HG03378 (cell line): ENCODE results near the gene SVIL.
"Not testable (repeated sequence)": the region's sequence is repeated elsewhere in the genome, so short reads cannot be mapped to it uniquely, and the experiment has no call there.

Experiments
- ATAC-seq: cut with Tn5 transposase; IDR thresholded peaks from one replicate; pipeline ENCODE4 v1.9.1; 2021; ENCODE audit warnings: mild to moderate bottlenecking, moderate library complexity; ENCODE audit not compliant: unreplicated experiment

Gene SVIL

DNA sequence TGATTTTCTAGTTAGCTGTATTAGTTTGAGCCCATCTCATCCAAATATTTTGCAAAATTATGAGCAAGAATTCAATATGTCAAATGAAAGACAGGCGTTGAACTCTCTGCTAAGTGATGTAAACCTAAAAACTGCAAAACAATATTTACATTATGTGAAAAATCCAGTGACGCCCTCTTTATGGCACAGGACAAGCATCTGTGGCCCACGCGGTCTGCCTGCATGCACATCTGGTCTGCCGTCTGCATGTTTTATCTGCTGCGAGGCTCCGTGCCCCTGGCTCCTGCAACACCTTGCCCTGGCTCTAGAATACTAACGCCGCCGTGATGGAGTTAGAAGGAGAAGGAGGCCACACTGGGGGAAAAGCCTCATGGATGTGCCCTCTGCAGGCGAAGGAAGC lies 142.0 kb downstream of the SVIL start:
- ATAC-seq, result no peak

DNA sequence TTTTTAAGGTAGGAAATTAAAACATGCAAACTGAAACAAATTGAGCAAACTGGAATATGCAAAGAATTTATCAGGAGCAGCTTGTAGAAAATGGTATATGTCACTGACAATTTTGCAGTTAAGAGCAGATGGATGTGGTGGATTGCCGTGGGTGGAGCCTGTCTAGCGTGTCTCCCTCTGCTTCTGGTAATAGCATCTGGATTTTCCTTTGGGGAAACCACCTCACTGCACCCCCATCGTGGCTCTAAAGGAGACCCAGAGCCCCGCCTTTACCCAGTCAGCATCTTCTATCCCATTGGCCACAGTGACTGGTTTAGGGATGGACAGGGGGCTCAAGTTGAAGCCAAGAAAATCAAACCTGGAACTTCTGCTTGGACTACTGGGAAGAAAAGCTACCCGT lies 142.9 kb downstream of the SVIL start:
- ATAC-seq, result no peak

GRCh38 chr10:29490781-29491280 lies 143.9 kb downstream of the SVIL start:
- ATAC-seq, result not testable (repeated sequence)

DNA sequence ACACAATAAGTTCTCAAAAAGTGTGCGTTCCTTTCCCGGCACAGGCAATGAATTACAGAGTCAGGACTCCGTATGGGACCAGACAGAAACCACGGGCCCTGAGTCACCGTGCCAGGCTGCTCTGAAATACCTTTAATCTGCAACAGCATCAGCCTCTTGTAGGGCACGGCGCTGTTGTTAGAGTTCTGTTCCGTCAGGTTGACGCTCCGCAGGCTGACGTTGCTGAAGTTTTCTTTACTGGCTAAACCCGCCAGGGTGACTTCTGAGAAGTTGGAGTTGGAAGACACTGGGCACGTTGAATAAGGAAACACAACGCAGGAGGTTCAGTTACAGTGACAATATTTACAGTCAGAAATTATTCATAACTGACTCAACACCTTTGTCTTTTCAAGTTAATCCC lies 146.3 kb downstream of the SVIL start:
- ATAC-seq, result not testable (repeated sequence)

DNA sequence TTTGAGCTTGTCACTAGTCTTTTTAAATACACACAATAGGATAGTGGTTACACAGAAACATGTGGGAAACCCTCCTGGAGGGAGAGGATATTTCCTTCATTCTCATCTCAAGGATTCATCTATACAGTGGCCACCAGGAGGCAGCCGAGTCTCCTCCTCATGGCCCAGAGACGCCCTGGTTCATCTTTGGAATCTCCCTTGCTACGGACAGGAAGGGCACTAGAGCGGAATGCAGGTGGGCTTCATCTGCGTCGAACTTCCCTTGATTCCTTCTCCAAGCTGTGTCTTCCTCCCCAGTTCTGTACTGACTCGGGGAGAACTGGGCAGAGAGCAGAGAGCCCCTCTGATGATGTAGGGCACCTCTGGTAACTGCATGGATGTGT lies 146.9 kb downstream of the SVIL start:
- not testable (repeated sequence) for ATAC-seq

DNA sequence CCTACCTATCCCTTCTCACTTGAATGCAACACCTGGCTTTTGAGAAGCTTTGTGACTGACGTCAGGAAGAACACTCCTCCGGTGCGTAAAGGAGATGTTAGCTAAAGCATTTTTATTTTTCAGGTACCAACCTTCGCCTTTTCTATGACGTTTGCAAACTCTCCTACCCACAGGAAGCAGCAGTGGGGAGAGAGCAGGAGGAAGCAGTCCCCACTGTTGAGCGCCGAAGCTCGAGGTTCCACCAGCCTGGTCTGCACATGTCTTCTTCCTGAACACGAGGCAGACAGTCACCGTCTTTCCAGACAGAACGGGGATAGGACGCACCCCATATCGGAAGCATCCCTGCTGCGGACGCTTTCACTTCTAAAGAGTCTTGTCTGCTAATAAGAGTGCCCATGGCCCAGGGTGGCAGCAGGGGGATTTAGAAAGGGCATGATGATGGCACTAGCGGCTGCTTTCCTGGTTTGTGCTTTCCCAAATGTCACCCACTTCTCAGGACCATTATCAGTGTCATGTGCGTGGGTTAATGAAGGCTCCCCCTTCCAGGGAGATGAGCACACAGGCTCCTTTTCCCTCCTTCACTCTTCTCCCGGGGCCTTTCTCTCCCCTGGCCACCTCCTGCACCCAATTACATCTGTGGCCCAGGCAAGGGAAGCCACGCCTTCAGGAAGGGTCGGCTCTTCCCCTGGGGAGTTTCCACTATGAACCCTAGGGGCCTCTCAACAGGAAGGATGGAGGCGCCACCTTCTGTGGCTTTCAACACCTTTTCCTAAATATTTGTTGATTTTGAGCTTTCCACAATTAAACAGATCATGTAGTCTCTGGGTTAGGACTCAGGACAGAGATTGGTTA lies 147.5 kb downstream of the SVIL start:
- ATAC-seq, result not testable (repeated sequence)

- peak; percentile 68 for ATAC-seq
These were observed 148.3 kb downstream of the SVIL start for GRCh38 chr10:29486433-29486832.

GRCh38 chr10:29484677-29485076 lies 150.1 kb downstream of the SVIL start:
- ATAC-seq, result not testable (repeated sequence)

GRCh38 chr10:29482591-29483431 lies 152.0 kb downstream of the SVIL start:
- no peak for ATAC-seq

GRCh38 chr10:29481906-29482440 lies 152.8 kb downstream of the SVIL start:
- no peak for ATAC-seq

DNA sequence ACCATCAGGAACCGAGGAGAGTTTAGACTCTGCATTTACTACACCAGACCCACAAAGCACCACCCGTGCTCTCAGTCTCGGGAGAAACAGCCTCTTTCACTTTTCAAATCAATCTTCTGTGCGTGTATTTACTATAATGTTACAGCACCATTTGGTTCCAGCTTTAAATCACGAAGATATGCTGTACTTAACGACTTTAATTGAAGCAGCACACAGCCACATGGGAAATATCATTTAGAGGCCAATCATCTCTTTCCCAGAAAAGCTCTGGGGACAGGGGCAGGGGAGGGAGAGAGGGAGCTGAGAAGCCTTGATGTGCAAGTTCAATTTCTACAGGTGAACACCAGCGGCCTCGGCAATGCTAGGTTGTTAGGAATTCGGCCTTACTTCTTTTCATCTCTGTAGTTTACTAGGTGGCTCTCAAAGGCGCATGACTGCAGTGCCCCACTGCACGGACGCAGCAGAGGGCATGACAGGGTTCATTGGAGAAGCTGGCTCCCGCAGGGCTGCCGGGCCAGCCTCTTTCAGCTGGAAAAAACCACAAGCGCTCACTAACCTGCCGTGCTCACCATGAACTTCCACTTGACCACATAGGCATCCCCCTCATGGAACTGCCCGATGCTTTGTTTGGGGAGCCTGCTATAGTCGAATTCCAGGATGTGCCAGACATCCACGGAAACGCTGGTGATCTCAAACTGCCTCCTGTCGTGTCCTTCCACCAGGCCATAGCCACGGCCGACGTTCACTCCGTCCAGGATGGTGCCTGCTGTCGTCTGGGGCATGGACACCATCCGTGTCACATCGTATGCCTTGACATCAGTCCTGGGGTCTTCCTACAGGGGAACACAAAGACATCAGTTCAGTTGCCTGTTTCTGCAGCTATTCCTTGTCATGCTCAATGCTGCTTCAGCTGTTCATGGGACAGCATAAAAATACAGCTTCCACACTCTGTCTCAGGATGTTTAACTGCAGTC lies 154.5 kb downstream of the SVIL start:
- no peak for ATAC-seq

- ATAC-seq, result no peak
These were observed 155.5 kb downstream of the SVIL start for GRCh38 chr10:29479081-29479925.

GRCh38 chr10:29473406-29474100 lies 161.2 kb downstream of the SVIL start:
- ATAC-seq, result no peak

- ATAC-seq, result no peak
These were observed 161.7 kb downstream of the SVIL start for GRCh38 chr10:29473087-29473356.

DNA sequence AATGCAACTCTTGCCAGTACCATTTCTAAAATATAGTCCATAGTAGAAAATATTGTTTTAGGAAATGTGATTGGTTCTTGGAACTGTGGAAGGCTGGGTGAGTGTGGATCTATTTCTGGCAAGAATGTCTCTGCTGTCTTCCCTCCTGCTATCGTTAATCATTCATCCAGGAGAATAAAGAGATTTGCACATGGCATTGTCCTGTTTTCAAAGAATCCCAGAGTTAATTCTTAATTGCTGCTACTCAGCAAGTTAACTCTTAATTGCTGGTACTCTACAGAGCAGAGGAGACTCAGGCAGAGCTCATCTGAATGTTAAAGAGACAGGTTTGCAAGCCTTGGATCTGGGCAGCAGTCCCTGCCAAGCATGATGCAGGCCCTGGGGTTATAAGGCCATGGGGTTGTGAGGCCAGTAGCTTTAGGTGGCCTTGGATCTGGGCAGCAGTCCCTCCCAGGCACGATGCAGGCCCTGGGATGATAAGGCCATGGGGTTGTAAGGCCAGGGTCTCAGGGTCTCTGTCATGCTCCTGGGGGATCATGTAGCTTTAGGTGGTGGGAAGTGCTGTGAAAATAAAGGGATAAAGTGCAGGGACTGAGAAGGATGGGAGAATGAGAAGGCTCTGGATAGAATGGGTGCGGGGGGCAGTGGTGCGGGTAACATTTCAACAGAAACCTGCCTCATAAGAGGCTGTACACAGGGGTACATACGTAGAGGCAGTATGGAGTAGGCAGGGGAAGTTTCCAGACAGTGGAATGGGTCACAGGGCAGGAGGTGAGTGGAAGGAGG lies 162.3 kb downstream of the SVIL start:
- ATAC-seq, result no peak

- ATAC-seq, result no peak
These were observed 163.3 kb downstream of the SVIL start for GRCh38 chr10:29471544-29471859.

- ATAC-seq, result no peak
These were observed 163.8 kb downstream of the SVIL start for GRCh38 chr10:29470843-29471543.

DNA sequence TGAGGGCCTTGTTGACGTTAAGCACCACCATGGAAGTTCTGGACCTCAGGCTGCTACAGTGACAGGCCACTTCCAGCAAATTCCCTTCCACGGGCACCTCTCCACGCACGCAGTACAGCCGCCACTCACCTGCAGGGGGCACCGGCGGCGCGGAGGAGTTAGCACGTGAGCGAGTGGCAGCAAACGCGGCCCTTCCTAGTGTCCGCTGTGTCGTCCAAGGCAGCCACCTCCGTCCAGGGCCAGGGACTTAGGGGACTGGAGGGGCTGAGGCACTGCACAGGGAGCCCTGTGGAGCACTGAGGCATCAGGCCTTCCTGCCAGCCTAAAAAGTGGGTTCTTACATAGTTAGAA lies 164.4 kb downstream of the SVIL start:
- no peak for ATAC-seq
